CD14-positive monocyte (primary cell): ENCODE measurements around the gene CTU2. TPM values are rescaled to one million over a fixed set of nuclear protein-coding genes. Genes with fewer than 3 reads are reported as not detected.

ENCODE experiments used
- DNase-seq, 3 donors: peaks; one replicate each; pipeline ENCODE4 v3.0.0-alpha.2; 2011 to 2022
- H2AFZ ChIP-seq: 2 replicates; pipeline ENCODE4 v1.6.0; 2012; ENCODE audit warnings: mild to moderate bottlenecking, low read depth, low read length, inconsistent platforms; ENCODE audit not compliant: insufficient read depth, poor library complexity, severe bottlenecking
- H3K27ac ChIP-seq, 2 donors: 1 replicate in 1 of 2; 2 replicates in 1 of 2; pipeline ENCODE4 v1.5.1; 2012 to 2013; ENCODE audit warnings: low read length in 2 of 2, control low read depth in 1 of 2, inconsistent platforms in 1 of 2, low read depth in 1 of 2, mild to moderate bottlenecking in 1 of 2
- H3K27me3 ChIP-seq, 2 donors: one replicate each; pipeline versions ENCODE4 v1.6.0 to v1.6.1; 2011 to 2013; ENCODE audit warnings: low read length in 2 of 2; ENCODE audit not compliant: control insufficient read depth in 2 of 2, insufficient read depth in 2 of 2
- H3K36me3 ChIP-seq, 2 donors: replicated peaks in 1 of 2; 1 replicate in 1 of 2; 2 replicates in 1 of 2; pipeline versions ENCODE4 v1.5.1 to v1.6.1; 2012 to 2013; ENCODE audit warnings: low read length in 2 of 2, control low read depth in 1 of 2, inconsistent platforms in 1 of 2, mild to moderate bottlenecking in 1 of 2; ENCODE audit not compliant: insufficient read depth in 2 of 2, control insufficient read depth in 1 of 2
- H3K4me1 ChIP-seq, 2 donors: 1 replicate in 1 of 2; 2 replicates in 1 of 2; pipeline versions ENCODE4 v1.5.1 to v1.6.1; 2012 to 2013; ENCODE audit warnings: low read length in 2 of 2, control low read depth in 1 of 2, inconsistent platforms in 1 of 2, mild to moderate bottlenecking in 1 of 2, moderate library complexity in 1 of 2; ENCODE audit not compliant: insufficient read depth in 2 of 2, control insufficient read depth in 1 of 2
- H3K4me2 ChIP-seq: replicated peaks from 2 replicates; pipeline ENCODE3; 2012; ENCODE audit warnings: low read length, moderate library complexity, mild to moderate bottlenecking; ENCODE audit not compliant: poor library complexity, severe bottlenecking; ENCODE audit errors: extremely low read depth
- H3K4me3 ChIP-seq, 3 experiments: fragments of 200-600 bp in 1 of 3; sonication (generic) in 1 of 3; replicated peaks in 1 of 3; 1 replicate in 2 of 3; 2 replicates in 1 of 3; pipeline ENCODE4 v1.5.1; 2011 to 2013; ENCODE audit warnings: low read length in 3 of 3, mild to moderate bottlenecking in 3 of 3, control low read depth in 2 of 3, low read depth in 2 of 3, inconsistent platforms in 1 of 3, moderate library complexity in 1 of 3
- H3K79me2 ChIP-seq: 2 replicates; pipeline ENCODE4 v1.6.0; 2012; ENCODE audit warnings: mild to moderate bottlenecking, control low read depth, inconsistent platforms, low read length, moderate library complexity; ENCODE audit not compliant: insufficient read depth
- H3K9ac ChIP-seq: 2 replicates; pipeline ENCODE4 v1.6.0; 2017; ENCODE audit warnings: low read length, mild to moderate bottlenecking; ENCODE audit not compliant: insufficient read depth, poor library complexity, severe bottlenecking
- H3K9me3 ChIP-seq, 2 donors: replicated peaks in 1 of 2; 1 replicate in 1 of 2; 2 replicates in 1 of 2; pipeline versions ENCODE4 v1.5.1 to v1.6.1; 2012 to 2013; ENCODE audit warnings: low read length in 2 of 2, control low read depth in 1 of 2; ENCODE audit not compliant: control insufficient read depth in 1 of 2, insufficient read depth in 1 of 2
- H4K20me1 ChIP-seq: 2 replicates; pipeline ENCODE4 v1.6.0; 2012; ENCODE audit warnings: mild to moderate bottlenecking, low read length, control low read depth, moderate library complexity; ENCODE audit not compliant: insufficient read depth
- H3K27ac Mint-ChIP-seq, 7 donors: one replicate each; pipeline ENCODE4 v1.8.0; 2020; ENCODE audit warnings: mild to moderate bottlenecking in 7 of 7, mixed read lengths in 7 of 7, moderate library complexity in 6 of 7, inconsistent platforms in 2 of 7
- H3K27me3 Mint-ChIP-seq, 3 donors: one replicate each; pipeline ENCODE4 v1.8.0; 2021 to 2022; ENCODE audit warnings: low read depth in 3 of 3, mild to moderate bottlenecking in 3 of 3, mixed read lengths in 3 of 3, moderate library complexity in 3 of 3, inconsistent platforms in 1 of 3
- H3K36me3 Mint-ChIP-seq, 2 donors: one replicate each; pipeline ENCODE4 v1.8.0; 2020; ENCODE audit warnings: mixed read lengths in 2 of 2, inconsistent platforms in 1 of 2, mild to moderate bottlenecking in 1 of 2
- H3K4me1 Mint-ChIP-seq: one replicate; pipeline ENCODE4 v1.8.0; 2020; ENCODE audit warnings: mild to moderate bottlenecking, mixed read lengths
- H3K4me3 Mint-ChIP-seq, 2 donors: one replicate each; pipeline ENCODE4 v1.8.0; 2020; ENCODE audit warnings: mild to moderate bottlenecking in 2 of 2, mixed read lengths in 2 of 2, moderate library complexity in 1 of 2
- H3K9me3 Mint-ChIP-seq, 7 donors: one replicate each; pipeline ENCODE4 v1.8.0; 2020 to 2022; ENCODE audit warnings: mixed read lengths in 7 of 7, mild to moderate bottlenecking in 6 of 7, moderate library complexity in 6 of 7, inconsistent platforms in 2 of 7
- WGBS: methylation state at CpG from one replicate; pipeline ENCODE4 v1.1.5; 2013; ENCODE audit warnings: missing lambda C conversion rate; ENCODE audit not compliant: insufficient coverage; 5-methylcytosine and 5-hydroxymethylcytosine counted together
- intact Hi-C, 2 donors: fragments of 100-400 bp; cut with micrococcal nuclease; formaldehyde crosslinking; loops; one replicate each; pipeline versions ENCODE4 v1.15.0 to v1.15.1; 2023
- polyA plus RNA-seq, 3 donors: library from polyadenylated mRNA; depleted of rRNA in 1 of 3; unstranded in 2 of 3; stranded (reverse) in 1 of 3; fragments of 300-500 nt in 2 of 3; fragments of >200 nt in 1 of 3; fragmentation: Illumina TruSeq in 2 of 3; gene quantifications; 1 replicate in 2 of 3; 2 replicates in 1 of 3; pipeline ENCODE4 v1.2.3, GENCODE V29; 2012 to 2021
- TF ChIP-seq, protein P1 (sequence below): fragments of 200-600 bp; IDR thresholded peaks from one replicate; pipeline ENCODE4 v1.8.0; 2022; ENCODE audit warnings: antibody characterized with exemption, mild to moderate bottlenecking

CTU2 gene
- polyA plus RNA-seq, 3 donors: 5.9 to 10.3 (median 7.5) TPM

DNA sequence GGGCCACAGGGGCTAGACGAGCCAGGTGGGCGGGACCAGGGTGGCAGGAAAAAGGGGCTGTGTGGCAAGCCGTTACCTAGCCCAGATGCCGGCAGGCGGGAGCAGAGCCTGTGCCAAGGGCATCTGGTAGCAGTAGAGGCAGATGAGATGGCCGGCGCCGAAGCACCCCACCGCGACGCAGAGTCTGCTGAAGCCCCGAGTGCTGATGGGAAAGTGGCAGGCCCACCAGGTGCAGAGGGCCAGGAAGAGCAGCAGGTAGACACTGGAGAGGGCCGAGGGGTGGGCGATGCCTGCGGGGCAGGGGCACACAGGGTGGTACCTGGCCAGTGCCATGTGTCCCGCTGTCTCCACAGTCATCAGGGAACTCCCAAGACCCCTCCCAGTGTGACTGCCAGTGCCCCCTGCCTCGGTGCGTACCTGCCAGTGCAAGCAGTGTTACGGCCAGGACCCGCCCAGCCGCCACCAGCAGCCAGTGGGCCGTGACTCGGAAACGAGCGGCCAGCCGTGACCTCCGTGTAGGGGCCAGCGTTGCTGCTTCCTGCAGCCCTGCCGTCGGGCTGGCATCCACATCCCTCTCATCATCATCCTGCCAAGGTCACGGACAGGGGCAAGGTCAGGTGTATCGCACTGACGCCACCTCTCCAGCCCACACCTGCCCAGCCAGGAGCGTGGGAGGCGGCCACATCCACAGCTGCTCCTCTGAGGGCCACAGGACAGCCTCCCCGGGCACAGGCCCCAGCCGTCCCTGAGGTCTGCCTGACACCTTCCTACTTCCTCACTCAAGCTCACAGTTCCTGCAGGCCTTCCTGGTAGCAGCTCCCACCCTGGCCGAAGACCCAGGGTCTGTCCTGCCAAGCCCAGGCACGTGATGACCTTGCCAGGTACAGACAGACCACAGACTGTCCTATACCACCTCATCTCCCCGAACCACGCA is 32.1 kb downstream of the CTU2 start:
- H3K27ac ChIP-seq: no peak overlapping the region
- Mint-ChIP-seq H3K27me3 (no peaks in the 10 kb centered on the region), H3K27ac (no peak overlapping the region), H3K4me1 (no peaks in the 10 kb centered on the region), H3K9me3 (no peaks in the 10 kb centered on the region), H3K4me3 (no peak overlapping the region), H3K36me3 (peaks cover 38 to 70% of the 10 kb centered on the region in 2 donors)
- TF ChIP-seq, protein P1, sequence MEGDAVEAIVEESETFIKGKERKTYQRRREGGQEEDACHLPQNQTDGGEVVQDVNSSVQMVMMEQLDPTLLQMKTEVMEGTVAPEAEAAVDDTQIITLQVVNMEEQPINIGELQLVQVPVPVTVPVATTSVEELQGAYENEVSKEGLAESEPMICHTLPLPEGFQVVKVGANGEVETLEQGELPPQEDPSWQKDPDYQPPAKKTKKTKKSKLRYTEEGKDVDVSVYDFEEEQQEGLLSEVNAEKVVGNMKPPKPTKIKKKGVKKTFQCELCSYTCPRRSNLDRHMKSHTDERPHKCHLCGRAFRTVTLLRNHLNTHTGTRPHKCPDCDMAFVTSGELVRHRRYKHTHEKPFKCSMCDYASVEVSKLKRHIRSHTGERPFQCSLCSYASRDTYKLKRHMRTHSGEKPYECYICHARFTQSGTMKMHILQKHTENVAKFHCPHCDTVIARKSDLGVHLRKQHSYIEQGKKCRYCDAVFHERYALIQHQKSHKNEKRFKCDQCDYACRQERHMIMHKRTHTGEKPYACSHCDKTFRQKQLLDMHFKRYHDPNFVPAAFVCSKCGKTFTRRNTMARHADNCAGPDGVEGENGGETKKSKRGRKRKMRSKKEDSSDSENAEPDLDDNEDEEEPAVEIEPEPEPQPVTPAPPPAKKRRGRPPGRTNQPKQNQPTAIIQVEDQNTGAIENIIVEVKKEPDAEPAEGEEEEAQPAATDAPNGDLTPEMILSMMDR: no peak
- no peaks in the 10 kb centered on the region for H3K4me1 ChIP-seq
- peaks cover 35% of the 10 kb centered on the region for H3K79me2 ChIP-seq
- no peak overlapping the region for H3K9ac ChIP-seq
- DNase-seq: no peak
- H3K9me3 ChIP-seq: no peaks in the 10 kb centered on the region
- no peak overlapping the region for H2AFZ ChIP-seq
- 86% methylated on average over 32 of the region's 41 CpGs for whole genome bisulfite sequencing
- H3K36me3 ChIP-seq: peaks cover 74 to 95% of the 10 kb centered on the region in 2 donors
- intact Hi-C loops: loop anchor here (1.0 to 5.0 kb wide), 3 partner anchors 119 to 429 kb away; partner anchors contain the start of genes GALNS (in 1 of the 2) and TRAPPC2L (in 1 of the 2)
- no peaks in the 10 kb centered on the region for H3K27me3 ChIP-seq
- H3K4me3 ChIP-seq: no peak overlapping the region
- peaks cover 100% of the 10 kb centered on the region for H4K20me1 ChIP-seq
- H3K4me2 ChIP-seq: no peak overlapping the region

DNA sequence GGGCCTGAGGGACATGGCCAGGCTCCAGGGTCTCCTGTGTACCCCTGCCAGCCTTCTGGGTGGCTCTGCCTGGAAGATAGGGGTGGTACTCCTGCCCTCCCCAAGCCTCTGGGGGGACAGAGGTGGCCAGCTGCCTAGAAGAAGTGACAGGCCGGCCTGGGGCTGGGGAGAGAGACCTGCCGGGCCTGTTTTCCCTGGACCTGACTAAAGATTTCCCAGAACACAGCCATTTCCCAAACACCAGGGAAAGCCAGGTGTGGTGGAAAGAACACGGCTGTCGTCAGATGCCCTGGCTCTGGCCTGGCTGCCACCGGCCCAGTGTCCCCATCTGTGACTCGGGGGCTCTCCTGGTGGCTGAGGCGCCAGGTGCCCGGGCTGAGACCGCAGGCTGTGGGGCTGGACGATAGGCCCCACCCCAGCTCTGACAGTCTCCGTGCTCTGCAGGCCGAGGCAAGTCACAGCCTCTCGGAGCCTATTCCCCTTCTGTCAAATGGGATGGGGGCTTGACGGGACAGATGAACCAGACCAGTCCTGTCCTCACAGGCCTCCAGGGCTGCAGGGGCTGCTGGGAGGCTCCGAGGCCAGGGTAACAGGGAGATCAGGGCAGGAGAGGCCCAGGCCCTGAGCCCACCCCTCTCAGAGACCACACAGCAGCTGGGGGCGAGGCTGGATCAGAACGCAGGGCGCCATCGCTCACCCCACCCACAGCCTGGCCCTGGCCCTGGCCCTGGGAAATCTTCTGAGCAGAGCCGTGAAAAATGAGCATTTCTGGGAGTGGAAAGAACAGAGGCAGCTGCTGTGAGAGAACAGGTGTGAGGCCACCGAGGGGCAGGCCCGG is 33.1 kb downstream of the CTU2 start:
- Mint-ChIP-seq H3K9me3 (no peaks in the 10 kb centered on the region), H3K27ac (peak overlapping the region in 1 of 7 donors; percentile 73), H3K4me3 (no peak overlapping the region), H3K4me1 (peaks cover 3% of the 10 kb centered on the region), H3K36me3 (peaks cover 33 to 64% of the 10 kb centered on the region in 2 donors), H3K27me3 (no peaks in the 10 kb centered on the region)
- H3K4me3 ChIP-seq: no peak overlapping the region
- H3K4me2 ChIP-seq: no peak overlapping the region
- no peak for DNase-seq
- TF ChIP-seq, protein P1: no peak
- H3K27me3 ChIP-seq: no peaks in the 10 kb centered on the region
- intact Hi-C loops: loop anchor here (1.0 to 5.0 kb wide), 3 partner anchors 118 to 428 kb away; partner anchors contain the start of genes GALNS (in 1 of the 2) and TRAPPC2L (in 1 of the 2)
- no peaks in the 10 kb centered on the region for H3K9me3 ChIP-seq
- H3K4me1 ChIP-seq: peaks cover 0 to 5% of the 10 kb centered on the region in 2 donors
- H3K27ac ChIP-seq: no peak overlapping the region
- H3K79me2 ChIP-seq: peaks cover 45% of the 10 kb centered on the region
- H4K20me1 ChIP-seq: peaks cover 100% of the 10 kb centered on the region
- peaks cover 65 to 88% of the 10 kb centered on the region in 2 donors for H3K36me3 ChIP-seq
- no peak overlapping the region for H3K9ac ChIP-seq
- no peak overlapping the region for H2AFZ ChIP-seq
- 94% methylated on average over 15 of the region's 22 CpGs for WGBS
